NOMO-1 treated with DMSO at 0.1 percent for 48 hours (cell line): ENCODE measurements around the gene PARP15.
"Not testable (repeated sequence)": the region's sequence is repeated elsewhere in the genome, so short reads cannot be mapped to it uniquely, and the experiment has no call there.

ENCODE experiments used
- DNase-seq: peaks from one replicate; lab custom pipeline; 2025; ENCODE audit not compliant: unreplicated experiment; lab: John Stamatoyannopoulos, UW

Gene PARP15

DNA sequence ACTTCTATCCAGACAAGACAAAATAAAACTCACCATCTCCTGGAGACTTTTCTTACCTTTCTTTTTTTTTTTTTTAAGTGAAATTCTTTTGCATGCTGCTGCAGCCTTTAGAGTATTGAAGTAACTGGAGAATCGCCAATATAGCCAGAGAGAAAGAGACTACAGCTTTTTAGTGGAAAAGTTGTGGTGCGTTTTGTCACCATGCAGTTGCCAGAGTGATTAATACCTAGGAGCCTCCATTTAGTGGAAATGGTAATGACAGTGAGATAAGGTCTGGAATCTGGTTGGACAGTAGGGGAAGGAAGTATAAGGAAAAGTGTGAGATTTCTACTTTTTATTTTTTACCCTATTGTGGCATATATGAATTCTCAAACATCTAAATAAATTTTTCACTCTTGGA lies 85.1 kb downstream of the PARP15 start:
- DNase-seq: no peak

DNA sequence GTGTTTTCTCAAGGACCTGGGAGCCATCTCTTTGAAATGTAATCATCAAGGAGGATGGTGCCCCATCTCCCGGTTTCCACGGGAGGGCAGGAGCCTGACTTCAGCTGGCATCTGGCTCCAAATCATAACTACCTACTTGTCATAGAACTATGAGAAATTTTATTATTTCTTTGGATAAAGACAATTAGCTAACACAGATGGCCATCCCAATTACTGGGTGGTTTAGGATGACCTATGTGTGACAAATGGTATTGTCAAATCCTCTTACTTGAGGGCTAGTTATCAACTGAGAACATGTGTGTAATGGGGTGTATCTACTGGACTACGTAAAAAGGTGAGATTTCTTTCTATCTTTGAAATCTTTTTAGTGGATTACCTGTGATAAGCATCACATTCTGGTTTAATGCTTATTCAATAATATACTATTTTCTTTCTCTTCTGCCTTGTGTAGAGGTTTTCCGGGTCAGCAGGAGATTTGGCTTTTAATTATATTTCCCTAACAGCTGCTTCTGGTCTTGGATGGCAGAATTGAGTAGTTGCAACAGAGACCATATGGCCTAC lies 87.9 kb downstream of the PARP15 start:
- DNase-seq: no peak

DNA sequence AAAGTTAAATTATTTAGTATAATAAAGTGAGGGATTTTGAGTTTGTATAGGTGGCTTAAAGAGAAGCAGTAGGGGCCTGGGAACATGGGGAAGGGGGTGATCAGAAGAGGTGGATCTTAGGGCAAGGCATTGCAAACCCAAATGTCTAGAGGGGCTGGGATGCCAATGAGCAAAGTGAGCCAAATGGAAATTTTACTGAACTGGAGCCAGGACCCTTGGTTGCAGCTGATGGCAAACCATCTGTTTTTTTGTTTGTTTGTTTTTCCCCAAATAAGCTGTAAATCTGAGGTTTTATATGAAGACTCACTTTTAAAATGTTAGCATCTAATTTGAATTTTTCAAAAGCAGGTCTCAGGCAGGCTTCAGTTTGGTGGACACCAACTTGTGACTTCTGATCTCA lies 88.4 kb downstream of the PARP15 start:
- DNase-seq: no peak

DNA sequence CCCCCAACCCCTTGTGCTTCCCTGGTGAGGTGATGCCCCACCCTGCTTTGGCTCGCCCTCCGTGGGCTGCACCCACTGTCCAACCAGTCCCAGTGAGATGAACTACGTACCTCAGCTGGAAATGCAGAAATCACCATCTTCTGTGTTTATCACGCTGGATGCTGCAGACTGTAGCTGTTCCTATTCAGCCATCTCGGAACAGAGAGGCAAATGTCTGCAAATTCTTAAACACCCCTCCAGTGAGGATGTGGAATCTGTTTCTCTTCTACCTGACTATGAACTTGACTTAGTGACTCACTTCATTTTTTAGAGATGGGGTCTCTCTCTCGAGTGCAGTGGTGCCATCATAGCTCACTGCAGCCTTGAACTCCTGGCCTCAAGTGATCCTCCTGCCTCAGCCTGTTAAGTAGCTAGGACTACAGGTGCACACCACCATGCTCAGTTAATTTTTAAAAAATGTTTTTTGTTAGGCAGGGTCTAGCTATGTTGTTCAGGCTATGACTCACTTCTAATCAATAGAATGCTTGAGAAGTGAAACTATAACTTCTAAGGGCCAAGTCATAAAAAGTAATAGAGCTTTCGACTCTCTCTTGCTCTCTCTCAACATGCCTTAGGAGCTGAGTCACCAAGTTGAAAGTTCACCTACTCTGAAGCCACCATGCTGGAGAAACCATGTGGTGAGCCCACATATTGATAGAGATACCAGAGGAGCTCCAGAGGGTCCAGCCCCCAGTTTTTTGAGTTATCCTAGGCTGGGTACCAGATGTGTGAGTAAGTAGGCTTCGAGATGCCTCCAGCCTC lies 91.7 kb downstream of the PARP15 start:
- DNase-seq: peak; percentile 73

DNA sequence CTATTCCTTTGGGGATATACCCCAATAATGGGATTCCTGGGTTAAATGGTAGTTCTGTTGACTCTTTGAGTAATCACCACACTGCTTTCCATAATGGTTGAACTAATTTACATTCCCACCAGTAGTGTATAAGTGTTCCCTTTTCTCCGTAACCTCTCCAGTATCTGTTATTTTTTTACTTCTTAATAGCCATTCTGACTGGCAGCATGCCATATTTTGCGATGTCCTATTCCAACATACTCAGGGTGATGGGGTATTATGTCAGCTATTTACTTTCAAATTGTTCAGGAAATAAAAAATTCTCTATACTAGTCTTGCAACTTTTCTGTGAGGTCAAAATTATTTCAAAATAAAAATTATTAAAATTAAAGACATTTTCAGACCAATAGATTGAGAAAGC lies 94.1 kb downstream of the PARP15 start:
- DNase-seq: no peak

DNA sequence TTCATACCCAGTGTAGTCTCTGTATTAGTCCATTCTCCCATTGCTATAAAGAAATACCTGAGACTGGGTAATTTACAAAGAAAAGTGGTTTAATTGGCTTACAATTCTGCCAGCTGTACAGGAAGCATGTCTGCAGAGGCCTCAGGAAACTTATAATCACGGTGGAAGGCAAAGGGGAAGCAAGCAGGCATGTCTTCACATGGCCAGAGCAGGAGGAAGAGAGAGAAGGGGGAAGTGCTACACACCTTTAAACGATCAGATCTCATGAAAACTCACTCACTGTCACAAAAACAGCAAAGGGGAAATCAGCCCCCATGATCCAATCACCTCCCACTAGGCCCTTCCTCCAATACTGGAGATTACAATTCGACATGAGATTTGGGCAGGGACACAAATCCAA lies 96.9 kb downstream of the PARP15 start:
- DNase-seq: peak; percentile 14

DNA sequence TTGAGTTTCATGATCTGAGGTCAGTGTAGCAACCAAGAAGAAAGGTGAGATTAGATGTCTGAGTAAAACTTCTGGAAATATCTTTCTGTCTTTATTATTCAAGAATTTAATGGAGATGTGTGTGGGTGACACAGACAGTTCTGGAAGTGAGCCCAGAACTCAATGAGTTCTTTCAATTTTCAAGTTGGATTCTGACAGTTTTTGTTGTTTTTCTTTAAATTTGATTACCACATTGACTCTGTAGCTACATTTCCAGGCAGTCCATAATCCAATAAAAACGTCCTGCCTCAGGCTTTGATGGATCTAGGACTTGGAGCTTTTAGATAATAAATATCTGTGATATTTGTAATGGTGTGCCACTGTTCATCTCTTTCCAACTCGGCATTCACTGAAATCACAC lies 99.3 kb downstream of the PARP15 start:
- DNase-seq: no peak

DNA sequence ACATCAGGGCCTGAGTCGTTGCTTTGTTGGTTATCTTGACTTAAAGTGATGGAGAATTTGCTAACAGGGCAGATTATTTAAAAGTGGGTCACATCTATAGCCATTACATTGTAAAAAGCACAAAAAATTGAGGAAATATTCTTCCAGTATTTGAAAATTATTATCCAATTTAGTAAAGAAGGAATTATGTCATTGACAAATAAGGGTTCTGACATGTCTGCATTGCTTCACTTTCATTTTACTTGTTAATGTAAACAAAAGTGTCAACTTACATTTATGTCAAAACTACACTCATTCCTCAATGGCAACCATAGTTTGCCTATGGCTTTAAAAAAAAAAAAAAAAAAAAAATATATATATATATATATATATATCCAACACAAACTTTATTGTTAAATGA lies 99.8 kb downstream of the PARP15 start:
- no peak for DNase-seq

DNA sequence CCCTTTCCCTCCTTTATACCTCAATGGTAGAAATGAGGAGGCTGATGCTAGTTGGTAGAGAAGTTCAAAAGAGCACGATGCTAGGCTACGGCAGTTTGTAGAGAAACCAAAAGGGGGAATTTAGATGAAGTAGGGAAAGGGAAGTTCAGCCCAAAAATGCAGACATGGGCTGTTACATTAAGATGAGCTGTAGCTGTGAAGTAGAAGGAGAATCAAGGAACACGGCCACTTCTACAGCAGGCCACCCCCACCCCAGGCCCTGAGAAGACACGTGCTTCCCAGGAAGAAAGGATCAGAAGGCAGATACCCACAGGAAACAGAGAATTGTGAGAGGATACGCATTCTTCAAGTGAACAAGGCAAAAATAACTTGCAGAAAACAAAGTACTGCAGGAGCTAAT lies 101.1 kb downstream of the PARP15 start:
- DNase-seq: peak; percentile 50

DNA sequence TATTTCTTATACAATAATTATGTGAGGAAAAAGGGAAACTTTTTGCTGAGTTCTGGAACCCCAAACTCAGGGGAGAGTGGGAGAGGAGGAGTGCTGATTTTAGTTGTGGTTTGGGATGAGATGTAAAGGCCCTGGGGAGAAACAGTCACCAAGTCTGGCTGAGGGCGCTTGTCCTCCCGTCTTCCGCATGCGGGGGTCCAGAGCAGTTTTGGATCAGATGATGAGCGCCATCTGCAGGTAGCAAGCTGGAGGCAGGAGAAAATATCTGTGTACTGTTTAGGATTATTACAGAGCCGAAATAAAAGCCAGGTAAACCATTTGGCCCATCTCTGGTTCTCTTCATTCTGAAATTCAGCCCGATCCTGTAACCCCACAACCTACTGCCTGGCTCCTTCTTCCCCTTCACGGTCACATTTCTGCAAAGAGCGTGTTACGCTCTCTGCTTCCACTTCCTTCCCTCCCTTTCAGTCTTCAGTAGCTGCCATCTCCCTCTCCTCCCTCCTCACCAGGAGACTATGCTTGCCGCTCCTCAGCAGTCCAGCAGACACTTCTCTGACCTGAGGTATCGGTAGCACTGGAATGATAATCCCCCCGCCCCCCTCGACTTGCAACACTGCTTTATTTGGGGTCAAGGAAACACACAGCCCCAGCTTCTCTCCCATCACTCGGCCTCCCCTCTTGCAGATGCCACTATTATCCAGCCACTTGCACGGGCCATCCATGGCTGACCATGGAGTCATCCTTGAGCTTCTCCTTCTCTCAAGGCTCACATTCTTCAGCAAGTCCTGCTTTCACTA lies 101.8 kb downstream of the PARP15 start:
- peak; percentile 80 for DNase-seq

DNA sequence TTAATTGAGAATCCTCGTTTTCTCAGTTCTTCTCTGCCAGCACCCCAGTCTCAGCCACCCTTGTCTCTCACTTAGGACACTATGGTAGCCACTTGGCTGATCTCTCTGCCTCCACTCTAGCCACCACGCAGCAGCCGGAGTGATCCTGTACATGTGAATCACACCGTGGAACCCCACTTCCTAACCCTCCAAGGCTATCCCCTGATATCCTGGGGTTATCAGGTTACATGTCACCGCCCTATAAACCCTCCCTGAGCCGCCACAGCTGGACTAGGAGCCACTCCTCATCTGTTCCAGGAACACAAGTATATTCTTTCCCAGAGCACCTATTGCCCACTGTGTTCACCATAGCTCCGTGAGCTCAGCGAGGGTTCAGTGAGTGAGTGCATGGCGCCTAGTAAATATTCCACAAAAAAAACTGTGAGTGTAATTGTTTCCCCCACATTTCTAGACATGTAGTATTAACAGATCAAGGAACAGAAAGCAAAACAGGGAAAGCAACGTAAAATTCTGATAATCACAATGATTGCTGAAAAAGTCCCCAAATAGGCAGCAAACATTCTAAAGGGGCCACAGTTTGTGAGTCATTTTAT lies 102.5 kb downstream of the PARP15 start:
- no peak for DNase-seq

DNA sequence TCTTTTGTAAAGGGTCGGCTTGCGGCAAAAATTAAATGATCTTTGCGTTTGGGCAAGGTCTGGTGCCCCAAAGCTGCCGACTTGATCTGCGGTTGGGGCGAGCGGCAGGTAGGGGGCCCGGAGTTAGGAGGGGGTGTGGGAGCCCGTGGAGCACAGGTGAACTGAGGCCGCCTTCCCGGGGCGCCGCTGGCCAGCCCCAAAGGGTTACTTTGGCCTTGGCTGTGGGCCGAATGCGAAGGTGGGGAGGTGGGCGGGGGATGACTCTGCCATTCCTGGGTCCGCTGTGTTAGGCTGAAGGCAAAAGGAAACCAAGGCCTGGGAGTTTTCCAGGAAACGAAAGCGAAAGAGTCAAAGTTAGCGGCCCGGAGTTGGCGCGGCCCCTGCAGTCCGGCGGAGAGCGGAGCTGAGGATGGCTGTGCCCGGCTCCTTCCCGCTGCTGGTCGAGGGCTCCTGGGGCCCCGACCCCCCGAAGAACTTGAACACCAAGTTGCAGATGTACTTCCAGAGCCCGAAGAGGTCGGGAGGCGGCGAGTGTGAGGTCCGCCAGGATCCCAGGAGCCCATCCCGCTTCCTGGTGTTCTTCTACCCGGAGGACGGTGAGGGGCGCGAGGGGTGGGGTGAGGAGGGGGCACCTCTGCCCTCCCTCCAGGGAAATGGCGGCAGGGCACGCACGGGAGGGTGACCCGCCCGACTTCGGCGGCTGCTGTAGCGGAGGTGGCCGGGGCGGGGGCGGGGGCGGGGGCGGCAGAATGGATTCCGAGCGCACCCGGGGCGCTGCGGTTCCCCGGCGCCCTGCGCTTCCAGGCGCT lies 103.2 kb downstream of the PARP15 start, which contains the start of gene PARP14:
Gene PARP14, plus strand, starts transcription at position 365 of the 809 bp plus-strand sequence. Its CDS starts 45 bp downstream, at position 410.
- DNase-seq: peak; percentile 43

DNA sequence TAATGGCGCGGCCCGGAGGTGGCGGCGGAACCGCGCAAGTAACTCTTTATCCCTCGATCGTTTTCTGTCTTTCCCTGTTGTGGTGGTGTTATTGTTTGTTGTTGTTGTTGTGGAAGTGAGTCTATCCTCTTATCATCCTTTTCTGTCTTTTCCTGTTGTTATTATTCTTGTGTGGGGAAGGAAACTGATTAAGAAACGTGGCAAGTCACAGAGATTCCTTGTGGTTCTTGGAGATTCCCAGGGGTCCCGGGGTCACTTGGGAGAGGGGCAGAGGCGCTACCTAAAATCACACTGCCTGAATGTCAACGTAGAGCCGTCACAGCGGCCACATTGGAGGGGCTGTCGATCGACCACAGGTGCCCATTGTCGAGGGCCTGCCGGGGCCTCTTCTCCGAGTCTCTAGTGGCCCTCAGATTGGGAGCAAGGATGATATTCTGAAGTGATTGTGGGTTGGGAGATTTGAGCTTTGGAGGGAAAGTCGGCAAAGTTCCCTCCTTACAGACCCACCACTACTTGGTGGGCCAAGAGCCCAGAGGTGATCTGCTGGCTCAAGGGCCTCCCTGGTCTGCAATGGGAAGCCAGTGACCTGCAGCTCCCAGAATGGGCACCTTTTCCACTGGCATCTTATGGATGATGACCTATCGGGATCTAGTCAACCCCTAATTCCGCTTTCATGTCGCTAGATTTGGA lies 104.0 kb downstream of the PARP15 start:
- DNase-seq: no peak

DNA sequence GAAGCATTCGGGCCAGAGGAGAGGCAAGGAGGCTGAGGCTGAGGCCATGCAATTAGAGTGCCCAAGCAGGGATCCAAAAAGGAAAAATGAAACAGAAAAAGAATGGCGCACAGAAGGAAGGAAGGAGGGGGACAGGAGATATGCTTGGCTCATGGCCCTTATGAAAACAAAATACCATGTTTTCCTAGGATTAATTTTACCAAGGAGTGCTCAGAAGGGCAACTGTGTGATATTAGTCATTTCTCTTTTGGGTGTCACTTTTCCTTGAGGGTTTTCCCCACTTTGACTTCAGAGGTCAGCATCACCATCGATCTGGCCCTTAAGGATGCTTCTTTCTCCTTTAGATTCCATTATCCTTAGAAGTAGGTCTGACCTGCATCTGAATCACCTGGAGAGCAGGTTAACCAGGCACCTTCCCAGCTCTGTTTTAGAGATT lies 104.5 kb downstream of the PARP15 start:
- no peak for DNase-seq

DNA sequence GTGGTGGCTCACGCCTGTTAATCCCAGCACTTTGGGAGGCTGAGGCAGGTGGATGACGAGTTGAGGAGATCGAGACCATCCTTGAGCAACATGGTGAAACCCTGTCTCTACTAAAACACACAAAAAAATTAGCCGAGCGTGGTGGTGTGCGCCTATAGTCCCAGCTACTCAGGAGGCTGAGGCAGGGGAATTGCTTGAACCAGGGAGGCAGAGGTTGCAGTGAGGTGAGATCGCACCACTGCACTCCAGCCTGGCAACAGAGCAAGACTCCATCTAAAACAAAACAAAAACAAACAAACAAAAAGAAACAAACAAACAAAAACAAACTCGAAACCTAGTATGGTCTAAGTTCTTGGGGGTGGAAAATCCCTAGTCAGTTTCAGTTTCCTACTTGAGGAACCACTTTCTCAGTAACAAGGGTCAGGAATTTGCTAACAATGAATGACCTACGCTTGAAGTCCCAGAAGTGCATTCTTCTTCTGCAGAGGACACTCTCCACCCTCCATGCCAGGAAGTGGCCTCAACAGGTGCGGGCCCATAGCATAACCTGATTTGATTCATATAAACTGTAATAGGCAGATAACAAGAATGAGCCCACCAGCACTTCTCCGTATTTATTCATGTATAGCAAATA lies 105.4 kb downstream of the PARP15 start:
- not testable (repeated sequence) for DNase-seq

DNA sequence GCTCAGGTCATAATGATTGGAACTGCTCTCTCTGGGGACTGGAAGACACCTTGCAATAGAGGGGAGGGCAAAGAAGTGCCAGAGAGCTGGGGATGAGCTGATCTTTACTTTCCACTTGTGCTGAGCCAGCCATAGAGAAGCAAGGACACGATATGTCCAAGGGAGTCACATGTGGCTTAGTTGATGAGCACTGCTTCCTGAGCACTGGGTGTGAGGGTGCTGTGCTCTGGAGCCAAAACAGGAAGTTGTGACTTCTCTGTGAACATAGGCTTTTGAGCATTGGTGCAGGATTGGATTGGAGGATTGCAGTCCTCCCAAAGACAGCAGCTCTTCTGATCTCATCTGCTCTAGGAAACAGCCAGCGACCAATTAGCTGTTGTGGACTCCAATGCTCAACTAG lies 109.8 kb downstream of the PARP15 start:
- no peak for DNase-seq
